GM12878 (cell line): ENCODE results near the gene GJC1. TPM values are rescaled to one million over a fixed set of nuclear protein-coding genes. Genes with fewer than 3 reads are reported as not detected.

Experiments used
- ATAC-seq: fragments of 200-7000 bp; cut with Tn5 transposase; 3 replicates; pipeline ENCODE4 v1.9.1; 2020; ENCODE audit warnings: mild to moderate bottlenecking, moderate library complexity
- BruUV-seq: library from RNA; stranded (reverse); fragments of 400-500 nt; replicated peaks from 2 replicates; lab custom pipeline; 2021; lab: Mats Ljungman, UMichigan
- CTCF ChIA-PET: fragments of 300-600 bp; sonication (Branson Sonifier 250); formaldehyde crosslinking; extraction: SDS; loops from one replicate; lab custom pipeline; 2021; ENCODE audit warnings: inconsistent platforms; lab: Yijun Ruan, JAX
- POLR2A ChIA-PET: fragments of 350-600 bp; formaldehyde crosslinking; extraction: SDS; loops from one replicate; lab custom pipeline; 2021; ENCODE audit warnings: inconsistent platforms; lab: Charles Lee
- RAD21 ChIA-PET: fragments of 300-600 bp; sonication (Branson Sonifier 250); formaldehyde crosslinking; loops from one replicate; lab custom pipeline; 2023; ENCODE audit warnings: antibody characterized with exemption; ENCODE audit not compliant: unreplicated experiment; lab: Charles Lee
- SMC1A ChIA-PET: fragments of 300-600 bp; sonication (Branson Sonifier 250); formaldehyde crosslinking; loops from one replicate; lab custom pipeline; 2023; ENCODE audit not compliant: unreplicated experiment, uncharacterized antibody; lab: Charles Lee
- DNase-seq: peaks from one replicate; pipeline ENCODE4 v3.0.0-alpha.2; 2011; ENCODE audit warnings: low read depth, low spot score
- FAIRE-seq: peaks from 3 replicates; lab custom pipeline; 2011; peaks lifted over from hg19 to GRCh38; lab: Jason Lieb, UNC
- H2AFZ ChIP-seq: 2 replicates; pipeline ENCODE4 v1.6.0; 2011; ENCODE audit warnings: low read depth, low read length, control low read depth; ENCODE audit not compliant: control insufficient read depth
- H3K27ac ChIP-seq: 2 replicates; pipeline ENCODE4 v1.5.1; 2011; ENCODE audit warnings: control low read depth; ENCODE audit not compliant: control insufficient read depth, insufficient read depth
- H3K27me3 ChIP-seq, 2 experiments: replicated peaks in 1 of 2; 2 replicates each; pipeline versions ENCODE4 v1.6.0 to v1.6.1; 2011; ENCODE audit warnings: low read length in 1 of 2; ENCODE audit not compliant: control insufficient read depth in 2 of 2, insufficient read depth in 2 of 2
- H3K36me3 ChIP-seq, 2 experiments: 2 replicates each; pipeline ENCODE4 v1.5.1; 2011; ENCODE audit warnings: low read length in 1 of 2; ENCODE audit not compliant: control insufficient read depth in 2 of 2, insufficient read depth in 2 of 2
- H3K4me1 ChIP-seq: 2 replicates; pipeline ENCODE4 v1.6.1; 2011; ENCODE audit warnings: mild to moderate bottlenecking, low read length, moderate library complexity, mixed read lengths; ENCODE audit not compliant: control insufficient read depth, insufficient read depth
- H3K4me2 ChIP-seq: 2 replicates; pipeline ENCODE4 v1.6.0; 2011; ENCODE audit warnings: control low read depth; ENCODE audit not compliant: control insufficient read depth, insufficient read depth
- H3K4me3 ChIP-seq: fragments of 200-600 bp; sonication (generic); 2 replicates; pipeline ENCODE4 v1.5.1; 2016
- H3K79me2 ChIP-seq: 2 replicates; pipeline ENCODE4 v1.6.0; 2011; ENCODE audit warnings: low read length; ENCODE audit not compliant: control insufficient read depth, insufficient read depth
- H3K9ac ChIP-seq: 2 replicates; pipeline ENCODE4 v1.8.0; 2011; ENCODE audit warnings: low read length, control low read depth, mixed read lengths; ENCODE audit not compliant: control insufficient read depth, insufficient read depth
- H3K9me3 ChIP-seq: replicated peaks from 3 replicates; pipeline ENCODE4 v1.5.1; 2011; ENCODE audit warnings: mild to moderate bottlenecking, low read length; ENCODE audit not compliant: control insufficient read depth, insufficient read depth
- H4K20me1 ChIP-seq: 2 replicates; pipeline ENCODE4 v1.6.0; 2011; ENCODE audit not compliant: control insufficient read depth, insufficient read depth
- CBFB ChIP-seq: IDR thresholded peaks from 2 replicates; pipeline ENCODE4 v1.6.1; 2016; ENCODE audit warnings: antibody characterized with exemption, low read depth
- EP300 ChIP-seq, 2 experiments: fragments of 150-350 bp in 1 of 2; IDR thresholded peaks; 2 replicates each; pipeline ENCODE4 v1.6.1; 2011 to 2012; ENCODE audit warnings: low read depth in 2 of 2, low read length in 2 of 2, borderline replicate concordance in 1 of 2, improper control_type of control experiment in 1 of 2, inconsistent platforms in 1 of 2; ENCODE audit not compliant: control insufficient read depth in 1 of 2
- FOXM1 ChIP-seq: IDR thresholded peaks from 2 replicates; pipeline ENCODE4 v1.6.1; 2012; ENCODE audit warnings: low read depth, mild to moderate bottlenecking, inconsistent platforms, low read length, moderate library complexity
- IKZF2 ChIP-seq, 2 experiments: fragments of 450-650 bp; IDR thresholded peaks; 2 replicates each; pipeline ENCODE4 v1.6.1; 2017; ENCODE audit warnings: mild to moderate bottlenecking in 2 of 2, moderate library complexity in 2 of 2
- MXI1 ChIP-seq: fragments of 150-350 bp; IDR thresholded peaks from 2 replicates; pipeline ENCODE4 v1.6.1; 2011; ENCODE audit warnings: low read depth, mild to moderate bottlenecking, inconsistent platforms, low read length, improper control_type of control experiment
- NR2C1 ChIP-seq: fragments of 450-650 bp; IDR thresholded peaks from 2 replicates; pipeline ENCODE4 v1.6.1; 2017; ENCODE audit warnings: antibody characterized with exemption, mild to moderate bottlenecking, moderate library complexity
- POLR2AphosphoS2 ChIP-seq: IDR thresholded peaks from 2 replicates; pipeline ENCODE4 v1.6.1; 2011; ENCODE audit warnings: low read depth, mild to moderate bottlenecking, low read length, improper control_type of control experiment, moderate library complexity
- POU2F2 ChIP-seq: IDR thresholded peaks from 3 replicates; pipeline ENCODE4 v1.6.1; 2011; ENCODE audit warnings: low read depth, mild to moderate bottlenecking, low read length, borderline replicate concordance
- RUNX3 ChIP-seq: IDR thresholded peaks from 2 replicates; pipeline ENCODE4 v1.6.1; 2012; ENCODE audit warnings: low read length, inconsistent platforms
- SIN3A ChIP-seq: IDR thresholded peaks from 2 replicates; pipeline ENCODE4 v1.6.1; 2012; ENCODE audit warnings: low read depth, low read length, improper control_type of control experiment
- STAT1 ChIP-seq: fragments of 450-650 bp; conservative IDR thresholded peaks from 2 replicates; pipeline ENCODE4 v1.6.1; 2014; ENCODE audit warnings: antibody characterized with exemption, mild to moderate bottlenecking
- TCF7 ChIP-seq: IDR thresholded peaks from 2 replicates; pipeline ENCODE4 v1.6.1; 2014; ENCODE audit warnings: antibody characterized with exemption, borderline replicate concordance
- YY1 ChIP-seq: IDR thresholded peaks from 2 replicates; pipeline ENCODE4 v1.6.1; 2011; ENCODE audit warnings: low read depth, mild to moderate bottlenecking, low read length
- ZSCAN29 ChIP-seq: fragments of 450-650 bp; IDR thresholded peaks from 2 replicates; pipeline ENCODE4 v1.6.1; 2017; ENCODE audit warnings: mild to moderate bottlenecking, moderate library complexity
- ZZZ3 ChIP-seq: IDR thresholded peaks from 2 replicates; pipeline ENCODE4 v1.6.1; 2011; ENCODE audit warnings: low read depth; ENCODE audit not compliant: control insufficient read depth, insufficient read length
- WGBS: methylation state at CpG from one replicate; pipeline ENCODE4 v1.1.6; 2016; ENCODE audit warnings: low lambda C conversion rate; ENCODE audit not compliant: insufficient replicate concordance, insufficient coverage; ENCODE audit errors: missing lambda C conversion rate; 5-methylcytosine and 5-hydroxymethylcytosine counted together
- in situ Hi-C: fragments of 300-500 bp; cut with MboI; formaldehyde crosslinking; loops from 9 replicates; pipeline ENCODE4 v1.14.3; 2018; ENCODE audit warnings: mixed read lengths
- intact Hi-C: fragments of 100-400 bp; cut with micrococcal nuclease; formaldehyde crosslinking; loops from one replicate; pipeline ENCODE4 v1.14.2; 2022; ENCODE audit not compliant: unreplicated experiment
- polyA plus RNA-seq, 11 experiments: library from polyadenylated mRNA; depleted of rRNA in 4 of 11; unstranded in 6 of 11; stranded (reverse) in 5 of 11; fragments of >200 nt; fragmentation: Nextera tagmentation in 4 of 11; fragmentation: Illumina TruSeq in 1 of 11; extraction: Ambion mirVana in 4 of 11; extraction: Trizol in 1 of 11; gene quantifications; 1 replicate in 1 of 11; 2 replicates in 10 of 11; pipeline versions ENCODE4 v1.2.1 to v1.2.3, GENCODE V29; 2011 to 2016; ENCODE audit warnings: inconsistent platforms in 2 of 11, missing spikeins in 2 of 11, low read depth in 1 of 11
- total RNA-seq, 4 experiments: library from RNA; depleted of rRNA in 3 of 4; stranded (reverse); fragments of >200 nt in 3 of 4; fragmentation: Illumina TruSeq in 1 of 4; extraction: Trizol in 1 of 4; gene quantifications; 2 replicates each; pipeline versions ENCODE4 v1.2.1 to v1.2.3, GENCODE V29; 2013 to 2021
- TF ChIP-seq, protein P1 (sequence below): IDR thresholded peaks from 2 replicates; pipeline ENCODE4 v1.6.1; 2011; ENCODE audit warnings: borderline replicate concordance, low read depth, mild to moderate bottlenecking, moderate library complexity, mixed read lengths, low read length; ENCODE audit not compliant: insufficient read depth; ENCODE audit errors: extremely low read length
- TF ChIP-seq, protein P2 (sequence below): fragments of 450-650 bp; IDR thresholded peaks from 2 replicates; pipeline ENCODE4 v1.6.1; 2016; ENCODE audit warnings: mild to moderate bottlenecking, moderate library complexity, borderline replicate concordance
- TF ChIP-seq, protein P3 (sequence below): fragments of 450-650 bp; IDR thresholded peaks from 2 replicates; pipeline ENCODE4 v1.6.1; 2017; ENCODE audit warnings: borderline replicate concordance

GJC1 gene
- total and polyA plus RNA-seq, 10 of the 15 experiments (the other 5 are each of a cell fraction or from before 2014, with no cell fraction given) = 0.37 to 3.4 (median 0.90) TPM

GRCh38 chr17:44769647-44770084, 60.4 kb downstream of the GJC1 start (continued):
- no peak for TF ChIP-seq SIN3A

DNA sequence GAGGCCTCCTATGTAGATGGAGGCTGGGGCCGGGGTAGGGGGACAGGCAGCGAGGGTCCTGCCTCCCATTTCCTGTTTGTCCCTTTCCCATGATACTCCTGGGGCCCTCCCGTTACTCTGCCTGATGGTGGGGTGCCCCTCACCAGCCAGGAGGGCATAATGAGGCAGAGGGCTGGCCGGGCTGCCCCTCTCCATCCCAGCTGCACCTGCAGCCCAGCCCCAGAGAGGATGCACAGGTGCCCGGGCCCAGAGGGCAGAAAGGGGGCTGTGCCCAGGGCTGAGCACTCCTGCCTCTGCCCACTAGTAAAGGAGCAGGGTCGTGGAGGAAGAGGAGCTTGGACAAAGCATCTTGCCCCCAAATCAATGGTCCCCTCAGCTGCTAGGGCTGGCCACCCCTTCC, 60.9 kb downstream of the GJC1 start:
- ATAC-seq (no peak), FAIRE-seq (no peak), DNase-seq (no peak)
- RAD21 ChIA-PET = no interaction called here
- H3K4me3 ChIP-seq = no peak overlapping the region
- no peak overlapping the region for H3K9ac ChIP-seq
- H3K4me1 ChIP-seq = peaks cover 8% of the 10 kb centered on the region
- H3K27me3 ChIP-seq = no peaks in the 10 kb centered on the region; a peak in 1 of 4 replicates
- POLR2A ChIA-PET = interaction anchor here (0.6 to 0.7 kb wide), 2 partner anchors 124 to 311 kb away, joined by 5 to 6 read pairs; no protein-coding TSS in a partner anchor
- no TSS peak for BruUV-seq
- no peak overlapping the region for H3K4me2 ChIP-seq
- H3K9me3 ChIP-seq = no peaks in the 10 kb centered on the region
- SMC1A ChIA-PET = no interaction called here
- no peak overlapping the region for H2AFZ ChIP-seq
- H4K20me1 ChIP-seq = no peaks in the 10 kb centered on the region
- CTCF ChIA-PET = no interaction called here
- H3K79me2 ChIP-seq = no peaks in the 10 kb centered on the region
- H3K27ac ChIP-seq = no peak overlapping the region
- intact Hi-C loops = no loop called here
- H3K36me3 ChIP-seq = no peaks in the 10 kb centered on the region
- in situ Hi-C loops = no loop called here
- 6% methylated on average over 6 of the region's 6 CpGs for WGBS
- no peak for TF ChIP-seq TCF7
- no peak for TF ChIP-seq POLR2AphosphoS2
- TF ChIP-seq MXI1 = no peak
- TF ChIP-seq ZZZ3 = no peak
- no peak for TF ChIP-seq RUNX3
- TF ChIP-seq YY1 = no peak
- no peak for TF ChIP-seq CBFB
- no peak for TF ChIP-seq POU2F2
- no peak for TF ChIP-seq EP300 (IDR thresholded peaks at IDR 0.05; ENCODE audit: borderline replicate concordance in 1 of 2, control insufficient read depth in 1 of 2, low read depth in 2 of 2, low read length in 2 of 2)
- TF ChIP-seq ZSCAN29 = no peak
- no peak for TF ChIP-seq NR2C1
- TF ChIP-seq, protein P1, sequence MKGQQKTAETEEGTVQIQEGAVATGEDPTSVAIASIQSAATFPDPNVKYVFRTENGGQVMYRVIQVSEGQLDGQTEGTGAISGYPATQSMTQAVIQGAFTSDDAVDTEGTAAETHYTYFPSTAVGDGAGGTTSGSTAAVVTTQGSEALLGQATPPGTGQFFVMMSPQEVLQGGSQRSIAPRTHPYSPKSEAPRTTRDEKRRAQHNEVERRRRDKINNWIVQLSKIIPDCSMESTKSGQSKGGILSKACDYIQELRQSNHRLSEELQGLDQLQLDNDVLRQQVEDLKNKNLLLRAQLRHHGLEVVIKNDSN = no peak
- no peak for TF ChIP-seq IKZF2 (IDR thresholded peaks at IDR 0.05)
- no peak for TF ChIP-seq FOXM1
- TF ChIP-seq, protein P2, sequence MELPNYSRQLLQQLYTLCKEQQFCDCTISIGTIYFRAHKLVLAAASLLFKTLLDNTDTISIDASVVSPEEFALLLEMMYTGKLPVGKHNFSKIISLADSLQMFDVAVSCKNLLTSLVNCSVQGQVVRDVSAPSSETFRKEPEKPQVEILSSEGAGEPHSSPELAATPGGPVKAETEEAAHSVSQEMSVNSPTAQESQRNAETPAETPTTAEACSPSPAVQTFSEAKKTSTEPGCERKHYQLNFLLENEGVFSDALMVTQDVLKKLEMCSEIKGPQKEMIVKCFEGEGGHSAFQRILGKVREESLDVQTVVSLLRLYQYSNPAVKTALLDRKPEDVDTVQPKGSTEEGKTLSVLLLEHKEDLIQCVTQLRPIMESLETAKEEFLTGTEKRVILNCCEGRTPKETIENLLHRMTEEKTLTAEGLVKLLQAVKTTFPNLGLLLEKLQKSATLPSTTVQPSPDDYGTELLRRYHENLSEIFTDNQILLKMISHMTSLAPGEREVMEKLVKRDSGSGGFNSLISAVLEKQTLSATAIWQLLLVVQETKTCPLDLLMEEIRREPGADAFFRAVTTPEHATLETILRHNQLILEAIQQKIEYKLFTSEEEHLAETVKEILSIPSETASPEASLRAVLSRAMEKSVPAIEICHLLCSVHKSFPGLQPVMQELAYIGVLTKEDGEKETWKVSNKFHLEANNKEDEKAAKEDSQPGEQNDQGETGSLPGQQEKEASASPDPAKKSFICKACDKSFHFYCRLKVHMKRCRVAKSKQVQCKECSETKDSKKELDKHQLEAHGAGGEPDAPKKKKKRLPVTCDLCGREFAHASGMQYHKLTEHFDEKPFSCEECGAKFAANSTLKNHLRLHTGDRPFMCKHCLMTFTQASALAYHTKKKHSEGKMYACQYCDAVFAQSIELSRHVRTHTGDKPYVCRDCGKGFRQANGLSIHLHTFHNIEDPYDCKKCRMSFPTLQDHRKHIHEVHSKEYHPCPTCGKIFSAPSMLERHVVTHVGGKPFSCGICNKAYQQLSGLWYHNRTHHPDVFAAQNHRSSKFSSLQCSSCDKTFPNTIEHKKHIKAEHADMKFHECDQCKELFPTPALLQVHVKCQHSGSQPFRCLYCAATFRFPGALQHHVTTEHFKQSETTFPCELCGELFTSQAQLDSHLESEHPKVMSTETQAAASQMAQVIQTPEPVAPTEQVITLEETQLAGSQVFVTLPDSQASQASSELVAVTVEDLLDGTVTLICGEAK = no peak
- TF ChIP-seq, protein P3, sequence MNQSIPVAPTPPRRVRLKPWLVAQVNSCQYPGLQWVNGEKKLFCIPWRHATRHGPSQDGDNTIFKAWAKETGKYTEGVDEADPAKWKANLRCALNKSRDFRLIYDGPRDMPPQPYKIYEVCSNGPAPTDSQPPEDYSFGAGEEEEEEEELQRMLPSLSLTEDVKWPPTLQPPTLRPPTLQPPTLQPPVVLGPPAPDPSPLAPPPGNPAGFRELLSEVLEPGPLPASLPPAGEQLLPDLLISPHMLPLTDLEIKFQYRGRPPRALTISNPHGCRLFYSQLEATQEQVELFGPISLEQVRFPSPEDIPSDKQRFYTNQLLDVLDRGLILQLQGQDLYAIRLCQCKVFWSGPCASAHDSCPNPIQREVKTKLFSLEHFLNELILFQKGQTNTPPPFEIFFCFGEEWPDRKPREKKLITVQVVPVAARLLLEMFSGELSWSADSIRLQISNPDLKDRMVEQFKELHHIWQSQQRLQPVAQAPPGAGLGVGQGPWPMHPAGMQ = no peak
- TF ChIP-seq STAT1 = no peak
